Tibial nerve (tissue), 4 donors: ENCODE measurements around the gene UTRN. TPM values are rescaled to one million over a fixed set of nuclear protein-coding genes. Genes with fewer than 3 reads are reported as not detected.

ENCODE experiments used
- DNase-seq, 2 donors: peaks; one replicate each; pipeline ENCODE4 v3.0.0-alpha.2; 2019; ENCODE audit warnings: low spot score in 2 of 2
- H3K27ac ChIP-seq, 4 donors: fragments of 200-600 bp; sonication (generic) in 3 of 4; one replicate each; pipeline ENCODE4 v1.5.1; 2017 to 2019; ENCODE audit warnings: mild to moderate bottlenecking in 1 of 4
- H3K27me3 ChIP-seq, 2 donors: fragments of 200-600 bp; sonication (generic) in 1 of 2; one replicate each; pipeline versions ENCODE4 v1.5.1 to v1.6.0; 2017 to 2019
- H3K36me3 ChIP-seq, 3 donors: fragments of 200-600 bp; sonication (generic); one replicate each; pipeline ENCODE4 v1.5.1; 2018 to 2019
- H3K4me1 ChIP-seq, 4 donors: fragments of 200-600 bp; sonication (generic) in 3 of 4; one replicate each; pipeline ENCODE4 v1.5.1; 2017 to 2019
- H3K4me3 ChIP-seq, 4 donors: fragments of 200-600 bp; sonication (generic) in 3 of 4; one replicate each; pipeline ENCODE4 v1.5.1; 2017 to 2019; ENCODE audit warnings: mild to moderate bottlenecking in 1 of 4, moderate library complexity in 1 of 4
- H3K9me3 ChIP-seq, 4 donors: fragments of 200-600 bp; sonication (generic) in 3 of 4; one replicate each; pipeline ENCODE4 v1.5.1; 2017 to 2019
- EP300 ChIP-seq, 2 donors: sonication (generic); formaldehyde crosslinking; IDR thresholded peaks; one replicate each; pipeline ENCODE4 v1.6.1; 2017; ENCODE audit warnings: antibody characterized with exemption in 2 of 2, mild to moderate bottlenecking in 1 of 2
- POLR2A ChIP-seq, 2 donors: fragments of 450-650 bp; IDR thresholded peaks; one replicate each; pipeline ENCODE4 v1.6.1; 2017; ENCODE audit warnings: antibody characterized with exemption in 2 of 2, mild to moderate bottlenecking in 2 of 2, moderate library complexity in 2 of 2
- WGBS, 2 donors: methylation state at CpG; one replicate each; pipeline ENCODE4 v1.1.5; 2018; 5-methylcytosine and 5-hydroxymethylcytosine counted together
- total RNA-seq, 4 donors: library from RNA; depleted of rRNA; stranded (reverse); fragments of >200 nt; gene quantifications; one replicate each; pipeline ENCODE4 v1.1.0, GENCODE V29; 2016
- TF ChIP-seq, protein P1 (sequence below), 5 experiments: fragments of 200-600 bp in 3 of 5; fragments of 450-650 bp in 2 of 5; sonication (generic) in 3 of 5; IDR thresholded peaks; one replicate each; pipeline ENCODE4 v1.5.1; 2016 to 2019; ENCODE audit warnings: antibody characterized with exemption in 5 of 5, mild to moderate bottlenecking in 3 of 5, moderate library complexity in 2 of 5

UTRN gene
- total RNA-seq, 4 donors from 2014 or later, result 279 to 370 (median 307) TPM

DNA sequence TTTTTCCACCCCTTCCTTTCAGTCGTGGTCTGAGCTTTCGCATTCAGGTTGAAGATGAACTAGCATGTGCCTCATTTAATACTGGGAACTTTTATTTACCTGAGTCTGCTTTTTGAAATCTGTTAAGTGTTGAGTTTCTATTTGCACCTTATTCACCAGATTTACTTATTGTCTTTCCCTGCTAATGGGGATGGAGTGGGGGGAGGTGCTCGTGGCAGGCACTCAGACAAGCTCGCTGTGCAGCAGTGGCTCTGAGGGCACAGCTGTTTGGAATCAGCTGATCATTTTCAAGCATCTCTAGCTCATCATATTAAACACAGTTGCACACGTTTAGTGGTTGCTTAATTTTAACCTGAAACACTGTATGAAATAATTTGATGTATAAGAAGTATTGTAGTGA, 35.6 kb downstream of the UTRN start:
- WGBS, 2 donors, result 49 to 57% methylated on average over 5 of the region's 5 CpGs
- no peak overlapping the region for H3K4me3 ChIP-seq
- H3K4me1 ChIP-seq, result peaks cover 0 to 87% (median 15%) of the 10 kb centered on the region in 4 donors
- no peaks in the 10 kb centered on the region for H3K27me3 ChIP-seq
- DNase-seq, result no peak
- H3K27ac ChIP-seq, result peak overlapping the region in 1 of 4 donors; percentile 31
- no peaks in the 10 kb centered on the region for H3K9me3 ChIP-seq
- no peaks in the 10 kb centered on the region for H3K36me3 ChIP-seq
- no peak for TF ChIP-seq EP300 (IDR thresholded peaks at IDR 0.05)
- TF ChIP-seq, protein P1, sequence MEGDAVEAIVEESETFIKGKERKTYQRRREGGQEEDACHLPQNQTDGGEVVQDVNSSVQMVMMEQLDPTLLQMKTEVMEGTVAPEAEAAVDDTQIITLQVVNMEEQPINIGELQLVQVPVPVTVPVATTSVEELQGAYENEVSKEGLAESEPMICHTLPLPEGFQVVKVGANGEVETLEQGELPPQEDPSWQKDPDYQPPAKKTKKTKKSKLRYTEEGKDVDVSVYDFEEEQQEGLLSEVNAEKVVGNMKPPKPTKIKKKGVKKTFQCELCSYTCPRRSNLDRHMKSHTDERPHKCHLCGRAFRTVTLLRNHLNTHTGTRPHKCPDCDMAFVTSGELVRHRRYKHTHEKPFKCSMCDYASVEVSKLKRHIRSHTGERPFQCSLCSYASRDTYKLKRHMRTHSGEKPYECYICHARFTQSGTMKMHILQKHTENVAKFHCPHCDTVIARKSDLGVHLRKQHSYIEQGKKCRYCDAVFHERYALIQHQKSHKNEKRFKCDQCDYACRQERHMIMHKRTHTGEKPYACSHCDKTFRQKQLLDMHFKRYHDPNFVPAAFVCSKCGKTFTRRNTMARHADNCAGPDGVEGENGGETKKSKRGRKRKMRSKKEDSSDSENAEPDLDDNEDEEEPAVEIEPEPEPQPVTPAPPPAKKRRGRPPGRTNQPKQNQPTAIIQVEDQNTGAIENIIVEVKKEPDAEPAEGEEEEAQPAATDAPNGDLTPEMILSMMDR (IDR thresholded peaks at IDR 0.05), result no peak

DNA sequence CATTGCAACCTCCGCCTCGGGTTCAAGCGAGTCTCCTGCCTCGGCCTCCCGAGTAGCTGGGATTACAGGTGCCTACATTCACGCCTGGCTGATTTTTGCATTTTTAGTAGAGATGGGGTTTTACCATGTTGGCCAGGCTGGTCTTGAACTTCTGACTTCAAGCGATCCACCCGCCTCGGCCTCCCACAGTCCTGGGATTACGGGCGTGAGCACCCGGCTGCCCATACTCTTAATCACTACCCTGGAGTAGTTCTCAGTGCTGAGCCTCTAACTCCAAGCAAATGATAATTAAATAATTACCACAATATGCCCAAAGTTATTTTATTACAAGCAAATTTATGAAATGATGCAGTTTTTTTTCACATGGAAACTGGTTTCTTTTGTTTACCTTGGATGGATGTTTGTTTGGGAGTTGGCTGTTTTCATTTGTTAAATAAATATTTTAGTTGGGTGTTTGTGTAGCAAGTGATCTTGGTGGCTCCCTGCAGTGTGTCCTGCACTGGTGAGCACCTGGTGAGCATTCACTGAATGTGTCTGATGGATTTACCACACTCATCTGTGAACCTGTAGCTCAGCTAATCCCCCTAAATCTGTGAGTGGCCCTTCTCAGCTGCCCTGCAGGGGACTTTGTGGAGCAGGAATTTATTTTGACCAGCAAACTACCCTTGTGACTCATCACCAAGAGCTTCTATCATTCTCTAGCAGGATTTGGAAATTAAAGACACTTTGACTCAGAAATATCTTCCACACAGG, 36.9 kb downstream of the UTRN start:
- Histone ChIP-seq H3K4me1 (peaks cover 0 to 83% (median 18%) of the 10 kb centered on the region in 4 donors), H3K27me3 (no peaks in the 10 kb centered on the region), H3K27ac (peak overlapping the region in 1 of 4 donors; percentile 46), H3K36me3 (no peaks in the 10 kb centered on the region), H3K4me3 (no peak overlapping the region), H3K9me3 (no peaks in the 10 kb centered on the region)
- no peak for DNase-seq
- WGBS, 2 donors, result 95 to 96% methylated on average over 12 of the region's 12 CpGs
- TF ChIP-seq, protein P1 (IDR thresholded peaks at IDR 0.05), result no peak
- TF ChIP-seq POLR2A (IDR thresholded peaks at IDR 0.05) (no peak), EP300 (IDR thresholded peaks at IDR 0.05) (no peak)

DNA sequence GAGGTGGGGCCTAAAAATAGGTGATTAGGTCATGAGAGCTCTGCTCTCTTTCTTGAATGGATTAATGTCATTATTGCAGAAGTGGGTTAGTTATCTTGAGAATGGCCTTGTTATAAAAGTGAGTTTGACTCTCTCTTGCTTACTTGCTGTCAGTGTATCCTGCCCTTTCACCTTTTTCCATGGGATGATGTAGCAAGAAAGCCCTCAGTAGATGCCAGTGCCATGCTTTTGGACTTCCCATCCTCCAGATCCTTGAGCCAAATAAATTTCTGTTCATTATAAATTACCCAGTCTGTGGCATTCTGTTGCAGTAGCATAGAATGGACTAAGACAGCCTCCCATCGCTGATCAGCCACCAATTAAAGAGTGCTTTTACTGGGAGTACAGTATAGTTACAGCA, 40.1 kb downstream of the UTRN start:
- H3K4me3 ChIP-seq, result no peak overlapping the region
- no peak overlapping the region for H3K27ac ChIP-seq
- TF ChIP-seq, protein P1 (IDR thresholded peaks at IDR 0.05), result no peak
- no peak for TF ChIP-seq POLR2A (IDR thresholded peaks at IDR 0.05)
- no peak for TF ChIP-seq EP300 (IDR thresholded peaks at IDR 0.05)
- 95 to 100% methylated on average over 1 of the region's 1 CpG for WGBS, 2 donors
- H3K9me3 ChIP-seq, result no peaks in the 10 kb centered on the region
- H3K4me1 ChIP-seq, result peaks cover 3 to 81% (median 23%) of the 10 kb centered on the region in 4 donors
- H3K36me3 ChIP-seq, result no peaks in the 10 kb centered on the region
- no peak for DNase-seq
- H3K27me3 ChIP-seq, result no peaks in the 10 kb centered on the region

DNA sequence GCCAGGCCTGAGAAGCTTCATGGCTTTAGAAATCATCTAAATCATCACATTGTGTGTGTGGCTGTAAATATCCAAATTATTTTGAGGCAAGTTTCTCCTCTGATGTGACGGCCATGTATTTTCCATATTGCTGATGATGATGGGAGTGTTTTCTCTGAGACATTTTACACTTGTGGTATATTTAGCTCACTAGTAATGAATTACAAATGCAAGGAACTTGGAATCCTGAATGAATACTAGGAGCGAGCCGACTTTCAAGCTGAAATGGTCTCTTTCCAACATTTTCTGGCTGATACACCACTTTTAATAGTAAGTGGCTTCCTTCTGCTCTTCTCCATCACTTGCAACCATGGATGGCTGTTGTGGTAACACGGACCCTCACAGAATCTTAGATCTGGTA, 41.3 kb downstream of the UTRN start:
- peak overlapping the region in 3 of 4 donors; percentile 13 to 78 (median 76) for H3K27ac ChIP-seq
- TF ChIP-seq POLR2A (IDR thresholded peaks at IDR 0.05), result no peak
- TF ChIP-seq EP300 (IDR thresholded peaks at IDR 0.05), result no peak
- TF ChIP-seq, protein P1 (IDR thresholded peaks at IDR 0.05), result no peak
- 52 to 67% methylated on average over 4 of the region's 4 CpGs for WGBS, 2 donors

DNA sequence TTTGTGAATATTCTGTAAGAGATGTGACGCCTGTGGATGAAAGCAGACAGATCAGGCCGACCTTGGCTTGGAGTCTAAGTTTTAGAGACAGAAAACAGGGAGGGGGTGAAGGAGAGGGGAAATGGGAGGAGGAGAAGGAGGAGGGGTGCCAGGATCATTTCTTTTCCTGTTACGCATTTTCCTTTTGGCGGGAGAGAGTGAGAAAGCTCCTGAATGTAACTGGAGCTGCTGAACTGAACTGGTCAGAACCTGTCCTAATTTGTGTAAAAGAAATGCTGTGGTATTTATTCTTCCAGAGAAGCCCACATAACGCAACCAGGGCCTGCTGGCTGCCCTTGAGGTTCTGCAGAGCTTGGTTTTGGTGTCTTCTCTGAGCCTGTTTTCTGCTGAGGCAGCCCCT, 41.9 kb downstream of the UTRN start:
- DNase-seq, result no peak

More for the DNA sequence above, 41.3 kb downstream of the UTRN start:
- DNase-seq, result no peak
- Histone ChIP-seq H3K4me1 (peaks cover 3 to 82% (median 25%) of the 10 kb centered on the region in 4 donors), H3K36me3 (no peaks in the 10 kb centered on the region), H3K27me3 (no peaks in the 10 kb centered on the region), H3K4me3 (no peak overlapping the region), H3K9me3 (no peaks in the 10 kb centered on the region)

More for the DNA sequence above, 41.9 kb downstream of the UTRN start:
- 58 to 60% methylated on average over 5 of the region's 5 CpGs for WGBS, 2 donors
- no peak overlapping the region for H3K4me3 ChIP-seq
- no peaks in the 10 kb centered on the region for H3K9me3 ChIP-seq
- TF ChIP-seq EP300 (IDR thresholded peaks at IDR 0.05) (peak in 1 of 2 donors; percentile 20), POLR2A (IDR thresholded peaks at IDR 0.05) (no peak)
- TF ChIP-seq, protein P1 (IDR thresholded peaks at IDR 0.05), result no peak
- peaks cover 1 to 84% (median 24%) of the 10 kb centered on the region in 4 donors for H3K4me1 ChIP-seq
- no peaks in the 10 kb centered on the region for H3K27me3 ChIP-seq
- H3K36me3 ChIP-seq, result no peaks in the 10 kb centered on the region
- H3K27ac ChIP-seq, result peak overlapping the region in 3 of 4 donors; percentile 13 to 78 (median 76)
